Esophagus muscularis mucosa (tissue), 4 donors: ENCODE measurements around the gene NUPR1.

ENCODE experiments used
- EP300 ChIP-seq: sonication (generic); formaldehyde crosslinking; IDR thresholded peaks from one replicate; pipeline ENCODE4 v1.6.1; 2017; ENCODE audit warnings: antibody characterized with exemption
- POLR2A ChIP-seq: fragments of 450-650 bp; IDR thresholded peaks from one replicate; pipeline ENCODE4 v1.6.1; 2017; ENCODE audit warnings: antibody characterized with exemption, moderate library complexity, mild to moderate bottlenecking, low read depth
- POLR2AphosphoS5 ChIP-seq, 2 donors: sonication (generic); formaldehyde crosslinking; IDR thresholded peaks; one replicate each; pipeline ENCODE4 v1.6.1; 2017; ENCODE audit warnings: antibody characterized with exemption in 2 of 2
- TF ChIP-seq, protein P1 (sequence below), 3 experiments: fragments of 200-600 bp in 2 of 3; fragments of 450-650 bp in 1 of 3; sonication (generic) in 2 of 3; IDR thresholded peaks; one replicate each; pipeline ENCODE4 v1.5.1; 2017 to 2019; ENCODE audit warnings: antibody characterized with exemption in 3 of 3, mild to moderate bottlenecking in 2 of 3, moderate library complexity in 1 of 3

GRCh38 chr16:28495795-28496749, 42.7 kb downstream of the NUPR1 start:
- TF ChIP-seq, protein P1, sequence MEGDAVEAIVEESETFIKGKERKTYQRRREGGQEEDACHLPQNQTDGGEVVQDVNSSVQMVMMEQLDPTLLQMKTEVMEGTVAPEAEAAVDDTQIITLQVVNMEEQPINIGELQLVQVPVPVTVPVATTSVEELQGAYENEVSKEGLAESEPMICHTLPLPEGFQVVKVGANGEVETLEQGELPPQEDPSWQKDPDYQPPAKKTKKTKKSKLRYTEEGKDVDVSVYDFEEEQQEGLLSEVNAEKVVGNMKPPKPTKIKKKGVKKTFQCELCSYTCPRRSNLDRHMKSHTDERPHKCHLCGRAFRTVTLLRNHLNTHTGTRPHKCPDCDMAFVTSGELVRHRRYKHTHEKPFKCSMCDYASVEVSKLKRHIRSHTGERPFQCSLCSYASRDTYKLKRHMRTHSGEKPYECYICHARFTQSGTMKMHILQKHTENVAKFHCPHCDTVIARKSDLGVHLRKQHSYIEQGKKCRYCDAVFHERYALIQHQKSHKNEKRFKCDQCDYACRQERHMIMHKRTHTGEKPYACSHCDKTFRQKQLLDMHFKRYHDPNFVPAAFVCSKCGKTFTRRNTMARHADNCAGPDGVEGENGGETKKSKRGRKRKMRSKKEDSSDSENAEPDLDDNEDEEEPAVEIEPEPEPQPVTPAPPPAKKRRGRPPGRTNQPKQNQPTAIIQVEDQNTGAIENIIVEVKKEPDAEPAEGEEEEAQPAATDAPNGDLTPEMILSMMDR (IDR thresholded peaks at IDR 0.05) = no peak
- no peak for TF ChIP-seq POLR2A
- TF ChIP-seq POLR2AphosphoS5 (IDR thresholded peaks at IDR 0.05) = no peak
- no peak for TF ChIP-seq EP300
